ENCODE data around the gene TAAR2. TPM values are rescaled to one million over a fixed set of nuclear protein-coding genes. Genes with fewer than 3 reads are reported as not detected.

The TAAR2 gene
- total RNA-seq, 6 experiments from 2014 or later: not detected

DNA sequence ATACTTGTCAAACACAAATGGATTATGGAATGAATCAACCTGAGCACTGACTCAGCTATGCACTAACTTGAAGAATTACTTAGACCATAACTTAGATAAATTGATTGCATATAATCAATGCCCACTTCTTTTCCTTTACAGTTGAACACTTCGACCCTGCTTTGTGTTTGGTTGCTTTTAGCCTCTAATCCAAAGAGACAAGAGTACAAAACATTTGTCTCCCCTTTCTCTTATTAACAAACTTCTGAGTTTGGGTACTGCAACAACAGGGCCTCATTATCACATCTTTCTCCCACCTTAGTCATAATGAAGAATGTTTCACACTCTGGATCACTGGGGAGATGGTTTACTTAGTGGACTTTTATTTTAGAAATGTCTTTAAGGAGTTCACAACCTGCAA lies 56.5 kb downstream of the TAAR2 start:
- no peak overlapping the region for H3K4me3 ChIP-seq
- no peaks in the 10 kb centered on the region for H3K36me3 ChIP-seq
- DNase-seq: no peak
- no peak overlapping the region for H3K27ac ChIP-seq
- TF ChIP-seq, protein P1, sequence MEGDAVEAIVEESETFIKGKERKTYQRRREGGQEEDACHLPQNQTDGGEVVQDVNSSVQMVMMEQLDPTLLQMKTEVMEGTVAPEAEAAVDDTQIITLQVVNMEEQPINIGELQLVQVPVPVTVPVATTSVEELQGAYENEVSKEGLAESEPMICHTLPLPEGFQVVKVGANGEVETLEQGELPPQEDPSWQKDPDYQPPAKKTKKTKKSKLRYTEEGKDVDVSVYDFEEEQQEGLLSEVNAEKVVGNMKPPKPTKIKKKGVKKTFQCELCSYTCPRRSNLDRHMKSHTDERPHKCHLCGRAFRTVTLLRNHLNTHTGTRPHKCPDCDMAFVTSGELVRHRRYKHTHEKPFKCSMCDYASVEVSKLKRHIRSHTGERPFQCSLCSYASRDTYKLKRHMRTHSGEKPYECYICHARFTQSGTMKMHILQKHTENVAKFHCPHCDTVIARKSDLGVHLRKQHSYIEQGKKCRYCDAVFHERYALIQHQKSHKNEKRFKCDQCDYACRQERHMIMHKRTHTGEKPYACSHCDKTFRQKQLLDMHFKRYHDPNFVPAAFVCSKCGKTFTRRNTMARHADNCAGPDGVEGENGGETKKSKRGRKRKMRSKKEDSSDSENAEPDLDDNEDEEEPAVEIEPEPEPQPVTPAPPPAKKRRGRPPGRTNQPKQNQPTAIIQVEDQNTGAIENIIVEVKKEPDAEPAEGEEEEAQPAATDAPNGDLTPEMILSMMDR (IDR thresholded peaks at IDR 0.05): no peak
- no peak for TF ChIP-seq POLR2A (IDR thresholded peaks at IDR 0.05)
- intact Hi-C loops (cut with DNase I): no loop called here
- no peak for ATAC-seq
- 80% methylated on average over 1 of the region's 1 CpG for WGBS (ENCODE audit: insufficient coverage, low coverage, low lambda C conversion rate, missing lambda C conversion rate)
- H3K9me3 ChIP-seq: no peaks in the 10 kb centered on the region
- no peaks in the 10 kb centered on the region for H3K27me3 ChIP-seq
- H3K4me1 ChIP-seq: no peaks in the 10 kb centered on the region

Other genes with a start within 250 kb of the TAAR2 start
- gene MOXD1, start 222.8 kb downstream of the TAAR2 start, total RNA-seq: 1 to 10 TPM in 3 of 6 experiments, under 1 TPM in 2, not detected in 1; 0.24 to 2.3 (median 1.0) TPM
- gene STX7, start 111.2 kb downstream of the TAAR2 start, total RNA-seq: 10 to 100 TPM; 14.9 to 28.5 (median 17.0) TPM
- gene TAAR9, start 86.0 kb downstream of the TAAR2 start, total RNA-seq: not detected
- not detected for gene TAAR8, start 71.6 kb downstream of the TAAR2 start, total RNA-seq
- gene TAAR6, start 54.0 kb downstream of the TAAR2 start, total RNA-seq: not detected
- not detected for gene TAAR5, start 34.5 kb downstream of the TAAR2 start, total RNA-seq
- not detected for gene TAAR1, start 34.9 kb upstream of the TAAR2 start, total RNA-seq
- gene VNN1, start 89.8 kb upstream of the TAAR2 start, total RNA-seq: 100 to 1,000 TPM in 2 of 6 experiments, 10 to 100 TPM in 4; 21.6 to 364 (median 96.0) TPM
- gene VNN2, start 133.6 kb upstream of the TAAR2 start, total RNA-seq: 10 to 100 TPM in 1 of 6 experiments, 1 to 10 TPM in 4, under 1 TPM in 1; 0.75 to 18.9 (median 5.9) TPM
- 1 to 10 TPM; 2.9 to 6.1 (median 4.2) TPM for gene SLC18B1, start 174.4 kb upstream of the TAAR2 start, total RNA-seq
- 100 to 1,000 TPM; 345 to 448 (median 375) TPM for gene RPS12, start 190.3 kb upstream of the TAAR2 start, total RNA-seq

Measured in right lobe of liver (tissue), 6 donors.